H9 (cell line): ENCODE measurements around the gene ARHGAP25. TPM values are rescaled to one million over a fixed set of nuclear protein-coding genes. Genes with fewer than 3 reads are reported as not detected.

Experiments used
- DNase-seq: peaks from one replicate; pipeline ENCODE4 v3.0.0-alpha.2; 2017
- H2AFZ ChIP-seq: one replicate; pipeline ENCODE4 v1.6.1; 2013; ENCODE audit warnings: mild to moderate bottlenecking, low read length, control low read depth, moderate library complexity
- H2AK5ac ChIP-seq: 2 replicates; pipeline ENCODE4 v1.6.1; 2013; ENCODE audit warnings: low read length, control low read depth, mixed read lengths; ENCODE audit not compliant: insufficient read length
- H2BK120ac ChIP-seq: one replicate; pipeline ENCODE4 v1.6.1; 2013; ENCODE audit warnings: low read depth, mild to moderate bottlenecking, low read length, control low read depth, inconsistent platforms; ENCODE audit not compliant: poor library complexity, severe bottlenecking
- H2BK12ac ChIP-seq: 2 replicates; pipeline ENCODE4 v1.6.1; 2013; ENCODE audit warnings: low read length, control low read depth, mixed read lengths, low read depth; ENCODE audit not compliant: insufficient read length
- H2BK15ac ChIP-seq: 2 replicates; pipeline ENCODE4 v1.6.1; 2013; ENCODE audit warnings: low read depth, low read length, control low read depth
- H2BK20ac ChIP-seq: one replicate; pipeline ENCODE4 v1.6.1; 2013; ENCODE audit warnings: low read depth, mild to moderate bottlenecking, low read length, control low read depth, inconsistent platforms; ENCODE audit not compliant: poor library complexity, severe bottlenecking
- H2BK5ac ChIP-seq: 2 replicates; pipeline ENCODE4 v1.6.1; 2013; ENCODE audit warnings: low read length, control low read depth, mixed read lengths; ENCODE audit not compliant: insufficient read length
- H3K14ac ChIP-seq: 2 replicates; pipeline ENCODE4 v1.6.1; 2013; ENCODE audit warnings: low read length, control low read depth; ENCODE audit not compliant: insufficient read depth
- H3K18ac ChIP-seq: 2 replicates; pipeline ENCODE4 v1.6.1; 2013; ENCODE audit warnings: low read depth, mild to moderate bottlenecking, mixed read lengths, low read length, control low read depth; ENCODE audit not compliant: insufficient read length
- H3K23ac ChIP-seq: 2 replicates; pipeline ENCODE4 v1.6.1; 2013; ENCODE audit warnings: low read length, control low read depth, mixed read lengths, low read depth; ENCODE audit not compliant: insufficient read length
- H3K23me2 ChIP-seq: 2 replicates; pipeline ENCODE4 v1.6.1; 2013; ENCODE audit warnings: low read depth, mild to moderate bottlenecking, mixed read lengths, low read length, control low read depth; ENCODE audit not compliant: insufficient read length, poor library complexity, severe bottlenecking
- H3K27ac ChIP-seq: 2 replicates; pipeline ENCODE4 v1.5.1; 2013; ENCODE audit warnings: low read length, control low read depth, mixed read lengths, low read depth; ENCODE audit not compliant: insufficient read length
- H3K27me3 ChIP-seq: 2 replicates; pipeline ENCODE4 v1.6.1; 2013; ENCODE audit warnings: low read length, control low read depth, inconsistent platforms; ENCODE audit not compliant: insufficient read depth
- H3K4ac ChIP-seq: 2 replicates; pipeline ENCODE4 v1.6.1; 2013; ENCODE audit warnings: low read depth, mild to moderate bottlenecking, control low read depth, inconsistent platforms, low read length, moderate library complexity
- H3K4me1 ChIP-seq: 2 replicates; pipeline ENCODE4 v1.6.1; 2013; ENCODE audit warnings: low read length, control low read depth, inconsistent platforms; ENCODE audit not compliant: insufficient read depth
- H3K4me2 ChIP-seq: 2 replicates; pipeline ENCODE4 v1.6.1; 2013; ENCODE audit warnings: low read length, control low read depth, mixed read lengths; ENCODE audit not compliant: insufficient read length, insufficient read depth
- H3K56ac ChIP-seq: 2 replicates; pipeline ENCODE4 v1.6.1; 2013; ENCODE audit warnings: low read depth, mild to moderate bottlenecking, mixed read lengths, low read length, control low read depth; ENCODE audit not compliant: insufficient read length
- H3K79me1 ChIP-seq: 2 replicates; pipeline ENCODE4 v1.6.1; 2013; ENCODE audit warnings: low read depth, mild to moderate bottlenecking, moderate library complexity, low read length, control low read depth, inconsistent platforms; ENCODE audit not compliant: insufficient read depth, poor library complexity, severe bottlenecking
- H3K79me2 ChIP-seq: 2 replicates; pipeline ENCODE4 v1.6.1; 2013; ENCODE audit warnings: low read length, control low read depth, inconsistent platforms; ENCODE audit not compliant: insufficient read depth
- H3K9ac ChIP-seq: 2 replicates; pipeline ENCODE4 v1.6.1; 2013; ENCODE audit warnings: low read length, control low read depth, mixed read lengths; ENCODE audit not compliant: insufficient read length; ENCODE audit errors: extremely low read depth
- H3K9me3 ChIP-seq: one replicate; pipeline ENCODE4 v1.6.1; 2013; ENCODE audit warnings: low read depth, low read length, inconsistent platforms; ENCODE audit not compliant: control insufficient read depth
- H3T11ph ChIP-seq: one replicate; pipeline ENCODE4 v1.6.1; 2013; ENCODE audit warnings: mild to moderate bottlenecking, low read length, control low read depth, inconsistent platforms
- H4K20me1 ChIP-seq: one replicate; pipeline ENCODE4 v1.6.1; 2013; ENCODE audit not compliant: control insufficient read depth, insufficient read length, insufficient read depth
- H4K5ac ChIP-seq: 2 replicates; pipeline ENCODE4 v1.6.1; 2013; ENCODE audit warnings: low read depth, mild to moderate bottlenecking, mixed read lengths, low read length, control low read depth; ENCODE audit not compliant: insufficient read length
- H4K8ac ChIP-seq: replicated peaks from 2 replicates; pipeline ENCODE4 v1.6.1; 2013; ENCODE audit warnings: low read length, control low read depth, mixed read lengths, low read depth; ENCODE audit not compliant: insufficient read length
- H4K91ac ChIP-seq: 2 replicates; pipeline ENCODE4 v1.6.1; 2013; ENCODE audit warnings: low read depth, mild to moderate bottlenecking, moderate library complexity, mixed read lengths, low read length, control low read depth; ENCODE audit not compliant: insufficient read length
- H3K27ac Mint-ChIP-seq, 3 experiments: 2 replicates in 2 of 3; 3 replicates in 1 of 3; pipeline ENCODE4 v1.8.0; 2020 to 2021; ENCODE audit warnings: mixed read lengths in 3 of 3, mild to moderate bottlenecking in 1 of 3, moderate library complexity in 1 of 3
- H3K27me3 Mint-ChIP-seq: 2 replicates; pipeline ENCODE4 v1.8.0; 2021; ENCODE audit warnings: low read depth, mild to moderate bottlenecking, moderate library complexity, mixed read lengths
- H3K36me3 Mint-ChIP-seq, 3 experiments: 2 replicates in 2 of 3; 3 replicates in 1 of 3; pipeline ENCODE4 v1.8.0; 2020 to 2021; ENCODE audit warnings: low read depth in 3 of 3, mixed read lengths in 3 of 3; ENCODE audit not compliant: insufficient read depth in 1 of 3
- H3K4me1 Mint-ChIP-seq, 2 experiments: 2 replicates each; pipeline ENCODE4 v1.8.0; 2020; ENCODE audit warnings: mixed read lengths in 2 of 2
- H3K4me3 Mint-ChIP-seq, 2 experiments: 2 replicates in 1 of 2; 3 replicates in 1 of 2; pipeline ENCODE4 v1.8.0; 2020 to 2021; ENCODE audit warnings: mild to moderate bottlenecking in 2 of 2, mixed read lengths in 2 of 2, moderate library complexity in 1 of 2
- H3K9me3 Mint-ChIP-seq, 2 experiments: 2 replicates in 1 of 2; 3 replicates in 1 of 2; pipeline ENCODE4 v1.8.0; 2020; ENCODE audit warnings: mild to moderate bottlenecking in 2 of 2, mixed read lengths in 2 of 2, moderate library complexity in 1 of 2
- WGBS: extraction: QIAGEN DNeasy Blood & Tissue Kit; methylation state at CpG from one replicate; pipeline ENCODE4 v1.1.7; 2013; ENCODE audit warnings: missing lambda C conversion rate, low lambda C conversion rate, mixed read lengths; ENCODE audit not compliant: insufficient read length; ENCODE audit errors: extremely low coverage; 5-methylcytosine and 5-hydroxymethylcytosine counted together
- total RNA-seq: library from RNA; stranded (reverse); gene quantifications from 2 replicates; pipeline ENCODE4 v1.2.1, GENCODE V29; 2021
- TF ChIP-seq, protein P1 (sequence below): fragments of 200-600 bp; sonication (generic); conservative IDR thresholded peaks from 3 replicates; pipeline ENCODE4 v1.8.0; 2021; ENCODE audit warnings: antibody characterized with exemption, mild to moderate bottlenecking

The ARHGAP25 gene
- total RNA-seq, 1 experiment from 2014 or later, result 1.3 TPM

DNA sequence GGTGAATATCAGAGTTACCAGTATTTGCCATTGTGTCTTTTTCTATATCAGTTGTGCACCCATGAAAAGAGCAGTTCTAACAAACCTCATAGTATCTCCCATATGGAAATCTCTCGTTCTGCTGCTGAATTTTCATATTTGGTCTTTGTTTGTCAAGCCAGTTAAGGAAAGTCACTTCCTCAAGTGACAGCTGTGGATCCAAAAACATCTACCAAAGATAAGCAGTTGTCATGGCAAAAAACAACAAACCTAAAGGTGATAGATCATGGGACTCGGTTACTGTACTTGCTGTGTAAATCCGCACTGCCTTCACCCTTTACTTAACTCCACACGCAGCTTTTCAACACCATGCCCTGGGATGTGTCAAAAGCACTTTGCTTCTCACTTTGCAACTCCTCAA is 119.3 kb downstream of the ARHGAP25 start:
- Mint-ChIP-seq H3K4me3 (no peak overlapping the region), H3K27me3 (no peaks in the 10 kb centered on the region; the same call in 1 of the 2 replicates), H3K36me3 (no peaks in the 10 kb centered on the region), H3K27ac (no peak overlapping the region), H3K9me3 (no peaks in the 10 kb centered on the region), H3K4me1 (peaks cover 2 to 3% of the 10 kb centered on the region in 2 experiments; a peak in 1 of 4 replicates)
- no peaks in the 10 kb centered on the region for H3K27me3 ChIP-seq
- TF ChIP-seq, protein P1, sequence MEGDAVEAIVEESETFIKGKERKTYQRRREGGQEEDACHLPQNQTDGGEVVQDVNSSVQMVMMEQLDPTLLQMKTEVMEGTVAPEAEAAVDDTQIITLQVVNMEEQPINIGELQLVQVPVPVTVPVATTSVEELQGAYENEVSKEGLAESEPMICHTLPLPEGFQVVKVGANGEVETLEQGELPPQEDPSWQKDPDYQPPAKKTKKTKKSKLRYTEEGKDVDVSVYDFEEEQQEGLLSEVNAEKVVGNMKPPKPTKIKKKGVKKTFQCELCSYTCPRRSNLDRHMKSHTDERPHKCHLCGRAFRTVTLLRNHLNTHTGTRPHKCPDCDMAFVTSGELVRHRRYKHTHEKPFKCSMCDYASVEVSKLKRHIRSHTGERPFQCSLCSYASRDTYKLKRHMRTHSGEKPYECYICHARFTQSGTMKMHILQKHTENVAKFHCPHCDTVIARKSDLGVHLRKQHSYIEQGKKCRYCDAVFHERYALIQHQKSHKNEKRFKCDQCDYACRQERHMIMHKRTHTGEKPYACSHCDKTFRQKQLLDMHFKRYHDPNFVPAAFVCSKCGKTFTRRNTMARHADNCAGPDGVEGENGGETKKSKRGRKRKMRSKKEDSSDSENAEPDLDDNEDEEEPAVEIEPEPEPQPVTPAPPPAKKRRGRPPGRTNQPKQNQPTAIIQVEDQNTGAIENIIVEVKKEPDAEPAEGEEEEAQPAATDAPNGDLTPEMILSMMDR, result no peak
- H2AK5ac ChIP-seq, result no peak overlapping the region
- no peak for DNase-seq
- H3K79me1 ChIP-seq, result no peaks in the 10 kb centered on the region
- no peak overlapping the region for H3K27ac ChIP-seq
- no peak overlapping the region for H4K8ac ChIP-seq
- H2BK5ac ChIP-seq, result no peak overlapping the region
- H3K23ac ChIP-seq, result no peak overlapping the region
- no peak overlapping the region for H3K56ac ChIP-seq
- WGBS, result no CpG with 5 or more reads among the region's 4 CpGs
- no peak overlapping the region for H3K9ac ChIP-seq
- H2BK12ac ChIP-seq, result no peak overlapping the region
- no peak overlapping the region for H2AFZ ChIP-seq
- H3K23me2 ChIP-seq, result no peaks in the 10 kb centered on the region
- no peak overlapping the region for H4K5ac ChIP-seq
- H2BK20ac ChIP-seq, result no peak overlapping the region
- H4K20me1 ChIP-seq, result no peaks in the 10 kb centered on the region
- no peaks in the 10 kb centered on the region for H3K79me2 ChIP-seq
- H2BK120ac ChIP-seq, result no peak overlapping the region
- no peaks in the 10 kb centered on the region; the same call in 1 of the 2 replicates for H3K4me1 ChIP-seq
- no peak overlapping the region for H3K4ac ChIP-seq
- H3K9me3 ChIP-seq, result no peaks in the 10 kb centered on the region
- no peak overlapping the region for H3T11ph ChIP-seq
- H4K91ac ChIP-seq, result no peak overlapping the region
- H3K18ac ChIP-seq, result no peak overlapping the region
- no peak overlapping the region for H2BK15ac ChIP-seq
- no peak overlapping the region for H3K4me2 ChIP-seq
- no peak overlapping the region for H3K14ac ChIP-seq
